ENCODE measurements around the gene JPH3.

- TF ChIP-seq GATA3 (IDR thresholded peaks at IDR 0.05; ENCODE audit: low read depth, low read length) (no peak), GATA2 (IDR thresholded peaks at IDR 0.05; ENCODE audit: low read depth, low read length) (no peak)
Observed at GRCh38 chr16:87707714-87708580, 105.6 kb downstream of the JPH3 start.

Data from SH-SY5Y (cell line).